ENCODE measurements around the gene CATSPER1. TPM values are rescaled to one million over a fixed set of nuclear protein-coding genes. Genes with fewer than 3 reads are reported as not detected.

CATSPER1 gene
- total and polyA plus RNA-seq, 2 of the 8 experiments (the other 6 are each of a cell fraction or from before 2014, with no cell fraction given): not detected

GRCh38 chr11:66072518-66072917 is 46.2 kb upstream of the CATSPER1 start (continued):
- TF ChIP-seq, protein P1, sequence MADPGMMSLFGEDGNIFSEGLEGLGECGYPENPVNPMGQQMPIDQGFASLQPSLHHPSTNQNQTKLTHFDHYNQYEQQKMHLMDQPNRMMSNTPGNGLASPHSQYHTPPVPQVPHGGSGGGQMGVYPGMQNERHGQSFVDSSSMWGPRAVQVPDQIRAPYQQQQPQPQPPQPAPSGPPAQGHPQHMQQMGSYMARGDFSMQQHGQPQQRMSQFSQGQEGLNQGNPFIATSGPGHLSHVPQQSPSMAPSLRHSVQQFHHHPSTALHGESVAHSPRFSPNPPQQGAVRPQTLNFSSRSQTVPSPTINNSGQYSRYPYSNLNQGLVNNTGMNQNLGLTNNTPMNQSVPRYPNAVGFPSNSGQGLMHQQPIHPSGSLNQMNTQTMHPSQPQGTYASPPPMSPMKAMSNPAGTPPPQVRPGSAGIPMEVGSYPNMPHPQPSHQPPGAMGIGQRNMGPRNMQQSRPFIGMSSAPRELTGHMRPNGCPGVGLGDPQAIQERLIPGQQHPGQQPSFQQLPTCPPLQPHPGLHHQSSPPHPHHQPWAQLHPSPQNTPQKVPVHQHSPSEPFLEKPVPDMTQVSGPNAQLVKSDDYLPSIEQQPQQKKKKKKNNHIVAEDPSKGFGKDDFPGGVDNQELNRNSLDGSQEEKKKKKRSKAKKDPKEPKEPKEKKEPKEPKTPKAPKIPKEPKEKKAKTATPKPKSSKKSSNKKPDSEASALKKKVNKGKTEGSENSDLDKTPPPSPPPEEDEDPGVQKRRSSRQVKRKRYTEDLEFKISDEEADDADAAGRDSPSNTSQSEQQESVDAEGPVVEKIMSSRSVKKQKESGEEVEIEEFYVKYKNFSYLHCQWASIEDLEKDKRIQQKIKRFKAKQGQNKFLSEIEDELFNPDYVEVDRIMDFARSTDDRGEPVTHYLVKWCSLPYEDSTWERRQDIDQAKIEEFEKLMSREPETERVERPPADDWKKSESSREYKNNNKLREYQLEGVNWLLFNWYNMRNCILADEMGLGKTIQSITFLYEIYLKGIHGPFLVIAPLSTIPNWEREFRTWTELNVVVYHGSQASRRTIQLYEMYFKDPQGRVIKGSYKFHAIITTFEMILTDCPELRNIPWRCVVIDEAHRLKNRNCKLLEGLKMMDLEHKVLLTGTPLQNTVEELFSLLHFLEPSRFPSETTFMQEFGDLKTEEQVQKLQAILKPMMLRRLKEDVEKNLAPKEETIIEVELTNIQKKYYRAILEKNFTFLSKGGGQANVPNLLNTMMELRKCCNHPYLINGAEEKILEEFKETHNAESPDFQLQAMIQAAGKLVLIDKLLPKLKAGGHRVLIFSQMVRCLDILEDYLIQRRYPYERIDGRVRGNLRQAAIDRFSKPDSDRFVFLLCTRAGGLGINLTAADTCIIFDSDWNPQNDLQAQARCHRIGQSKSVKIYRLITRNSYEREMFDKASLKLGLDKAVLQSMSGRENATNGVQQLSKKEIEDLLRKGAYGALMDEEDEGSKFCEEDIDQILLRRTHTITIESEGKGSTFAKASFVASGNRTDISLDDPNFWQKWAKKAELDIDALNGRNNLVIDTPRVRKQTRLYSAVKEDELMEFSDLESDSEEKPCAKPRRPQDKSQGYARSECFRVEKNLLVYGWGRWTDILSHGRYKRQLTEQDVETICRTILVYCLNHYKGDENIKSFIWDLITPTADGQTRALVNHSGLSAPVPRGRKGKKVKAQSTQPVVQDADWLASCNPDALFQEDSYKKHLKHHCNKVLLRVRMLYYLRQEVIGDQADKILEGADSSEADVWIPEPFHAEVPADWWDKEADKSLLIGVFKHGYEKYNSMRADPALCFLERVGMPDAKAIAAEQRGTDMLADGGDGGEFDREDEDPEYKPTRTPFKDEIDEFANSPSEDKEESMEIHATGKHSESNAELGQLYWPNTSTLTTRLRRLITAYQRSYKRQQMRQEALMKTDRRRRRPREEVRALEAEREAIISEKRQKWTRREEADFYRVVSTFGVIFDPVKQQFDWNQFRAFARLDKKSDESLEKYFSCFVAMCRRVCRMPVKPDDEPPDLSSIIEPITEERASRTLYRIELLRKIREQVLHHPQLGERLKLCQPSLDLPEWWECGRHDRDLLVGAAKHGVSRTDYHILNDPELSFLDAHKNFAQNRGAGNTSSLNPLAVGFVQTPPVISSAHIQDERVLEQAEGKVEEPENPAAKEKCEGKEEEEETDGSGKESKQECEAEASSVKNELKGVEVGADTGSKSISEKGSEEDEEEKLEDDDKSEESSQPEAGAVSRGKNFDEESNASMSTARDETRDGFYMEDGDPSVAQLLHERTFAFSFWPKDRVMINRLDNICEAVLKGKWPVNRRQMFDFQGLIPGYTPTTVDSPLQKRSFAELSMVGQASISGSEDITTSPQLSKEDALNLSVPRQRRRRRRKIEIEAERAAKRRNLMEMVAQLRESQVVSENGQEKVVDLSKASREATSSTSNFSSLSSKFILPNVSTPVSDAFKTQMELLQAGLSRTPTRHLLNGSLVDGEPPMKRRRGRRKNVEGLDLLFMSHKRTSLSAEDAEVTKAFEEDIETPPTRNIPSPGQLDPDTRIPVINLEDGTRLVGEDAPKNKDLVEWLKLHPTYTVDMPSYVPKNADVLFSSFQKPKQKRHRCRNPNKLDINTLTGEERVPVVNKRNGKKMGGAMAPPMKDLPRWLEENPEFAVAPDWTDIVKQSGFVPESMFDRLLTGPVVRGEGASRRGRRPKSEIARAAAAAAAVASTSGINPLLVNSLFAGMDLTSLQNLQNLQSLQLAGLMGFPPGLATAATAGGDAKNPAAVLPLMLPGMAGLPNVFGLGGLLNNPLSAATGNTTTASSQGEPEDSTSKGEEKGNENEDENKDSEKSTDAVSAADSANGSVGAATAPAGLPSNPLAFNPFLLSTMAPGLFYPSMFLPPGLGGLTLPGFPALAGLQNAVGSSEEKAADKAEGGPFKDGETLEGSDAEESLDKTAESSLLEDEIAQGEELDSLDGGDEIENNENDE (IDR thresholded peaks at IDR 0.05; ENCODE audit: insufficient replicate concordance, low read length): no peak
- TF ChIP-seq TEAD4 (IDR thresholded peaks at IDR 0.05; ENCODE audit: low read depth, low read length): no peak
- no peak for TF ChIP-seq ATF3 (IDR thresholded peaks at IDR 0.05; ENCODE audit: insufficient read depth, low read depth, low read length)
- TF ChIP-seq RNF2 (IDR thresholded peaks at IDR 0.05; ENCODE audit: borderline replicate concordance, low read depth, low read length, missing control alignments, poor library complexity, severe bottlenecking): no peak
- TF ChIP-seq ASH2L (IDR thresholded peaks at IDR 0.05; ENCODE audit: low read length): no peak
- no peak for TF ChIP-seq CEBPB (IDR thresholded peaks at IDR 0.05; ENCODE audit: low read depth, low read length)
- TF ChIP-seq MAFK (IDR thresholded peaks at IDR 0.05; ENCODE audit: low read depth, low read length): no peak
- no peak for TF ChIP-seq RXRA (IDR thresholded peaks at IDR 0.05; ENCODE audit: insufficient read depth, low read depth, low read length)
- TF ChIP-seq TBP (IDR thresholded peaks at IDR 0.05; ENCODE audit: low read depth, low read length): no peak
- no peak for TF ChIP-seq POU5F1 (IDR thresholded peaks at IDR 0.05; ENCODE audit: low read depth, low read length)
- no peak for TF ChIP-seq BCL11A (IDR thresholded peaks at IDR 0.05; ENCODE audit: low read depth in 2 of 2, low read length in 2 of 2)
- TF ChIP-seq CBX5 (IDR thresholded peaks at IDR 0.05; ENCODE audit: low read depth, low read length): no peak
